ENCODE measurements around the gene TNS2.

DNA sequence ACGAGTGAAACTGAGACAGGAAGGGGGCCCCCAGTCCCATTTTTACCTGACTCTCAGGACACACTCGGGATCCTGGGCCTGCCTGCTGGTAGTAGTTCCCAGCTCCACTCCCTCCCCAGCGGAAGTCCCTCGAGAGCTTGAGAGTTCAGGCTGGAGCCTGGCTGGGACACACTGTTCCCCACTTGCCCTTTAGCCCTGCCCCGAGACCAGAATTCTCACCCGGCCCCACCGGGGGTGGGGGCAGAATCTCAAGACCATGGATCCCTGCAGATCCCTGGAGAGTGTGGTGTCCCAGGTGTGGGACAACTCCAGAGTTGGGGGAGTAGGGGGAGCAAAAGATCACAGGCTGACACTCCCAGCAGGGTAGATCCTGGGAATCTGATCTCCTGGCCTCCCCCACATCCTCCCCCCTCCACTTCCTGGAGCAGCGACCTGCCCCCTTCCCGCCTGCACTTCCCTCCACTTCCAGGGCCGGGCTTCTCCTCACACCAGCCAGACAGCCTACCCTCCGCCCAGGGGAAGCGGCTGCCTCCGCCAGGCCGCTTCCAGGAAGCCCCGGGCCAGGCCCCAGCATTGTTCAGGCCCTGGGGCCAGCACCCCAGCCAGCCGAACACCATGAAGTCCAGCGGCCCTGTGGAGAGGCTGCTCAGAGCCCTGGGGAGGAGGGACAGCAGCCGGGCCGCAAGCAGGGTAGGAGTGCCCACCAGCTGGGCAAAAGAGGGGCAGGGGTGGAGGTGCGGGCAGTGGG is at the start of gene TNS2:
- TF ChIP-seq POLR2AphosphoS5 (IDR thresholded peaks at IDR 0.05; ENCODE audit: low read depth, low read length) (no peak), POLR2A (IDR thresholded peaks at IDR 0.05; ENCODE audit: low read depth, low read length) (no peak), SPI1 (IDR thresholded peaks at IDR 0.05; ENCODE audit: low read depth, low read length) (no peak), PAX5 (IDR thresholded peaks at IDR 0.05; ENCODE audit: insufficient read depth, low read length, severe bottlenecking) (no peak), TAF1 (IDR thresholded peaks at IDR 0.05; ENCODE audit: low read depth, low read length) (no peak)

Measured in GM12891 (cell line).